HEK293T (cell line): ENCODE results near the gene FSTL4.

Experiments used
- ARNT ChIP-seq: fragments of 450-650 bp; IDR thresholded peaks from 2 replicates; pipeline ENCODE4 v1.6.1; 2017; ENCODE audit warnings: mild to moderate bottlenecking
- BHLHE40 ChIP-seq: fragments of 450-650 bp; IDR thresholded peaks from 2 replicates; pipeline ENCODE4 v1.6.1; 2016; ENCODE audit warnings: mild to moderate bottlenecking, moderate library complexity, borderline replicate concordance
- ELF4 ChIP-seq: fragments of 450-650 bp; IDR thresholded peaks from 2 replicates; pipeline ENCODE4 v1.6.1; 2017; ENCODE audit warnings: antibody characterized with exemption
- FOXM1 ChIP-seq: fragments of 450-650 bp; IDR thresholded peaks from 2 replicates; pipeline ENCODE4 v1.6.1; 2017; ENCODE audit warnings: mild to moderate bottlenecking, borderline replicate concordance
- HDGF ChIP-seq: fragments of 450-650 bp; IDR thresholded peaks from 2 replicates; pipeline ENCODE4 v1.6.1; 2017; ENCODE audit warnings: antibody characterized with exemption, borderline replicate concordance
- LEF1 ChIP-seq: fragments of 450-650 bp; IDR thresholded peaks from 2 replicates; pipeline ENCODE4 v1.6.1; 2017; ENCODE audit warnings: mild to moderate bottlenecking, borderline replicate concordance
- SP1 ChIP-seq: fragments of 450-650 bp; IDR thresholded peaks from 2 replicates; pipeline ENCODE4 v1.6.1; 2017
- SUZ12 ChIP-seq: fragments of 450-650 bp; IDR thresholded peaks from 2 replicates; pipeline ENCODE4 v1.6.1; 2016; ENCODE audit warnings: mild to moderate bottlenecking
- TARDBP ChIP-seq: fragments of 450-650 bp; IDR thresholded peaks from 2 replicates; pipeline ENCODE4 v1.6.1; 2016
- TF ChIP-seq, protein P1 (sequence below): fragments of 450-650 bp; IDR thresholded peaks from 2 replicates; pipeline ENCODE4 v1.6.1; 2016

- no peak for TF ChIP-seq FOXM1
- TF ChIP-seq SUZ12 = no peak
- no peak for TF ChIP-seq HDGF
- TF ChIP-seq TARDBP = no peak
- TF ChIP-seq SP1 = no peak
- TF ChIP-seq ELF4 = no peak
- no peak for TF ChIP-seq ARNT
- TF ChIP-seq, protein P1, sequence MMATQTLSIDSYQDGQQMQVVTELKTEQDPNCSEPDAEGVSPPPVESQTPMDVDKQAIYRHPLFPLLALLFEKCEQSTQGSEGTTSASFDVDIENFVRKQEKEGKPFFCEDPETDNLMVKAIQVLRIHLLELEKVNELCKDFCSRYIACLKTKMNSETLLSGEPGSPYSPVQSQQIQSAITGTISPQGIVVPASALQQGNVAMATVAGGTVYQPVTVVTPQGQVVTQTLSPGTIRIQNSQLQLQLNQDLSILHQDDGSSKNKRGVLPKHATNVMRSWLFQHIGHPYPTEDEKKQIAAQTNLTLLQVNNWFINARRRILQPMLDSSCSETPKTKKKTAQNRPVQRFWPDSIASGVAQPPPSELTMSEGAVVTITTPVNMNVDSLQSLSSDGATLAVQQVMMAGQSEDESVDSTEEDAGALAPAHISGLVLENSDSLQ = no peak
- TF ChIP-seq BHLHE40 = no peak
- TF ChIP-seq LEF1 = no peak
These were observed 337.8 kb downstream of the FSTL4 start for GRCh38 chr5:133274597-133274935.
